Measurements from ENCODE around the gene ZDHHC11B. TPM values are rescaled to one million over a fixed set of nuclear protein-coding genes. Genes with fewer than 3 reads are reported as not detected.

The ZDHHC11B gene
- total RNA-seq, 2 experiments from 2014 or later, result 14.8 to 15.1 TPM

DNA sequence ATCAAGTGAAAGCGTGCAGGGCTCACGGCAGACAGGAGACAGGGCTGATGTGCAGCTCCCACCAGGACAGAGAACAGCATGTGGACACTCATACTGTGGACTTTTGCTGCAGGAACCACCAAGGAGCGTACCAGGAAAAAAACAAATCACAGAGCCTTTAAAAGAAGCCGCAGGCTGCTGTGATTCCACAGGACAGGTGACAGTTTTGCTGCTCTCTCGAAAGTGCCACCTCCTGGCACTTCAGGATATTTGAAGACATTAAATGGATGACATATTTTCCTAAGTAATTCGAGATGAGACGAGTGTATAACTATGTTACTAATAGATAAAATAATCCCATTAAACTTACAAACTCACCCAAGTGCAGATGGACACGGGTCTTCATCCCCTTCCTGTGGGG, 37.0 kb upstream of the ZDHHC11B start:
- Histone ChIP-seq H3K36me3 (ENCODE audit: insufficient read depth, low read length) (no peaks in the 10 kb centered on the region), H3K4me1 (ENCODE audit: insufficient read depth, low read length) (no peaks in the 10 kb centered on the region), H3K27me3 (ENCODE audit: control insufficient read depth in 1 of 2, insufficient read depth in 2 of 2, low read length in 2 of 2) (no peaks in the 10 kb centered on the region), H3K4me3 (ENCODE audit: low read length) (no peak overlapping the region), H3K9me3 (ENCODE audit: control insufficient read depth in 1 of 2, insufficient read depth in 1 of 2, low read length in 2 of 2) (no peaks in the 10 kb centered on the region), H3K27ac (ENCODE audit: low read depth in 1 of 2, low read length in 2 of 2) (no peak overlapping the region)
- DNase-seq (no peak), ATAC-seq (ENCODE audit: poor library complexity) (no peak)
- Mint-ChIP-seq H3K27me3 (no peaks in the 10 kb centered on the region), H3K36me3 (ENCODE audit: low read depth) (no peaks in the 10 kb centered on the region), H3K9me3 (no peaks in the 10 kb centered on the region), H3K4me3 (no peak overlapping the region), H3K27ac (no peak overlapping the region), H3K4me1 (ENCODE audit: low read depth) (no peaks in the 10 kb centered on the region)
- intact Hi-C loops (cut with DNase I, micrococcal nuclease), result no loop called here
- POLR2A ChIA-PET, result no interaction called here
- TF ChIP-seq, protein P1, sequence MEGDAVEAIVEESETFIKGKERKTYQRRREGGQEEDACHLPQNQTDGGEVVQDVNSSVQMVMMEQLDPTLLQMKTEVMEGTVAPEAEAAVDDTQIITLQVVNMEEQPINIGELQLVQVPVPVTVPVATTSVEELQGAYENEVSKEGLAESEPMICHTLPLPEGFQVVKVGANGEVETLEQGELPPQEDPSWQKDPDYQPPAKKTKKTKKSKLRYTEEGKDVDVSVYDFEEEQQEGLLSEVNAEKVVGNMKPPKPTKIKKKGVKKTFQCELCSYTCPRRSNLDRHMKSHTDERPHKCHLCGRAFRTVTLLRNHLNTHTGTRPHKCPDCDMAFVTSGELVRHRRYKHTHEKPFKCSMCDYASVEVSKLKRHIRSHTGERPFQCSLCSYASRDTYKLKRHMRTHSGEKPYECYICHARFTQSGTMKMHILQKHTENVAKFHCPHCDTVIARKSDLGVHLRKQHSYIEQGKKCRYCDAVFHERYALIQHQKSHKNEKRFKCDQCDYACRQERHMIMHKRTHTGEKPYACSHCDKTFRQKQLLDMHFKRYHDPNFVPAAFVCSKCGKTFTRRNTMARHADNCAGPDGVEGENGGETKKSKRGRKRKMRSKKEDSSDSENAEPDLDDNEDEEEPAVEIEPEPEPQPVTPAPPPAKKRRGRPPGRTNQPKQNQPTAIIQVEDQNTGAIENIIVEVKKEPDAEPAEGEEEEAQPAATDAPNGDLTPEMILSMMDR (IDR thresholded peaks at IDR 0.05), result no peak
- CTCF ChIA-PET, result no interaction called here

DNA sequence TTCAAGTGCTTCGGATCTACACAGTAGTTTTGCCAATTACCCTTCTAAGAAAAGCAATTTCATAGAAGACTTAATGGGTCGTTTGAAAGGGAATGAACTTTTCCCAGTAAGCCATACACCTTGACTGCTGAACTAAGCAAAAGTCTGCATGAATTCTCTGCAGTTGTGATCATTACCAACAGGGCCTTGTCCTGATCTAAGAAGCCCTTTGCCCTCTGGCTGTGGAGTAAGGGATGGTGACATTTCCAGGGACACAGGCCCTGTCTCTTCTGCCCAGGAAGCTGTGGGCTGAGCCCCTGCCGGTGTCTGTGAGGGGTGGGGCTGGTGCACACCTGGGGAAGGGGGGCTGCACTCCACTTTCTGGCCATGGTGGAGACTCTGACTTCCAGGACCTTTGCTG, 35.7 kb upstream of the ZDHHC11B start:
- POLR2A ChIA-PET, result no interaction called here
- no peak for DNase-seq
- CTCF ChIA-PET, result no interaction called here
- Histone ChIP-seq H3K36me3 (ENCODE audit: insufficient read depth, low read length) (no peaks in the 10 kb centered on the region), H3K9me3 (ENCODE audit: control insufficient read depth in 1 of 2, insufficient read depth in 1 of 2, low read length in 2 of 2) (no peaks in the 10 kb centered on the region), H3K4me1 (ENCODE audit: insufficient read depth, low read length) (no peaks in the 10 kb centered on the region), H3K27me3 (ENCODE audit: control insufficient read depth in 1 of 2, insufficient read depth in 2 of 2, low read length in 2 of 2) (no peaks in the 10 kb centered on the region), H3K4me3 (ENCODE audit: low read length) (no peak overlapping the region), H3K27ac (ENCODE audit: low read depth in 1 of 2, low read length in 2 of 2) (no peak overlapping the region)
- Mint-ChIP-seq H3K27me3 (no peaks in the 10 kb centered on the region), H3K4me3 (no peak overlapping the region), H3K9me3 (no peaks in the 10 kb centered on the region), H3K27ac (no peak overlapping the region), H3K36me3 (ENCODE audit: low read depth) (no peaks in the 10 kb centered on the region), H3K4me1 (ENCODE audit: low read depth) (no peaks in the 10 kb centered on the region)
- intact Hi-C loops (cut with DNase I, micrococcal nuclease), result no loop called here
- TF ChIP-seq, protein P1 (IDR thresholded peaks at IDR 0.05), result no peak
- no peak for ATAC-seq (ENCODE audit: poor library complexity)

DNA sequence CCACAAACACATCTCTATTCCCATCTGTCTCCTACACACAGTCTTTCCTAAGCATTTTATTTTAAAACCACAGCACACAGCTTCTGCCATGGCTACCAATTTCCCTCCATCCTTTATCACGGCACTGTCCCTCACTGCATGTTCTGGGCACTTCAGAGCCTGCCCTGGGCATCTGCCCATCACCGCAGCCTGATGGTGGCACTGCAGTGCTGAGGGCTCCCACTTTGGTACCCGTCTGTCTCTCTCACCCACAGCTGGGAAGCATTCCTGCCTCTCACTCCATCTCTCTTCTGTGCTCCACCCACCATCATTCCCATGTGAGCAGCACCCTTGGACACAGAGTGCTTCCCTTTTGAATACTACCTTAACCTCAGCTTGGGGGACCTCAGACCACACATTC, 34.5 kb upstream of the ZDHHC11B start:
- no peak overlapping the region for H3K27ac ChIP-seq (ENCODE audit: low read depth in 1 of 2, low read length in 2 of 2)
- Mint-ChIP-seq H3K9me3 (no peaks in the 10 kb centered on the region), H3K27me3 (no peaks in the 10 kb centered on the region), H3K4me1 (ENCODE audit: low read depth) (no peaks in the 10 kb centered on the region), H3K27ac (no peak overlapping the region), H3K4me3 (no peak overlapping the region), H3K36me3 (ENCODE audit: low read depth) (no peaks in the 10 kb centered on the region)
- DNase-seq (no peak), ATAC-seq (ENCODE audit: poor library complexity) (no peak)
- ChIA-PET POLR2A (no interaction called here), CTCF (no interaction called here)
- no peaks in the 10 kb centered on the region for H3K36me3 ChIP-seq (ENCODE audit: insufficient read depth, low read length)
- intact Hi-C loops (cut with DNase I, micrococcal nuclease), result loop anchor here in 1 of 2 experiments (5.0 kb wide), 1 partner anchor 92 kb away; no protein-coding TSS in a partner anchor
- H3K4me3 ChIP-seq (ENCODE audit: low read length), result no peak overlapping the region
- H3K9me3 ChIP-seq (ENCODE audit: control insufficient read depth in 1 of 2, insufficient read depth in 1 of 2, low read length in 2 of 2), result no peaks in the 10 kb centered on the region
- no peaks in the 10 kb centered on the region for H3K27me3 ChIP-seq (ENCODE audit: control insufficient read depth in 1 of 2, insufficient read depth in 2 of 2, low read length in 2 of 2)
- TF ChIP-seq, protein P1 (IDR thresholded peaks at IDR 0.05), result no peak
- no peaks in the 10 kb centered on the region for H3K4me1 ChIP-seq (ENCODE audit: insufficient read depth, low read length)
